GM19351 (cell line): ENCODE results near the gene FCER1A.
"Not testable (repeated sequence)": the region's sequence is repeated elsewhere in the genome, so short reads cannot be mapped to it uniquely, and the experiment has no call there.

ENCODE experiments used
- ATAC-seq: cut with Tn5 transposase; IDR thresholded peaks from one replicate; pipeline ENCODE4 v1.9.1; 2021; ENCODE audit warnings: mild to moderate bottlenecking, moderate library complexity; ENCODE audit not compliant: unreplicated experiment

FCER1A gene

GRCh38 chr1:159349374-159349773 lies 47.2 kb downstream of the FCER1A start:
- ATAC-seq, result not testable (repeated sequence)

- ATAC-seq, result no peak
Observed at GRCh38 chr1:159352436-159352835, 50.3 kb downstream of the FCER1A start.
